Stimulated activated CD4-positive, alpha-beta T cell treated with anti-CD3 and anti-CD28 coated beads, TNF-alpha, amount 100 ng/mL, for 4 hours (primary cell): Measurements from ENCODE around the gene KIAA0232.
A peak's percentile ranks its signal among the peaks of the same experiment; 100 is the strongest.

Source experiments
- DNase-seq, 3 experiments: peaks; one replicate each; pipeline ENCODE4 v3.0.0-alpha.2; 2020; ENCODE audit warnings: low read depth in 3 of 3

Gene KIAA0232

GRCh38 chr4:6915041-6916005 lies 132.8 kb downstream of the KIAA0232 start:
- DNase-seq = no peak

- DNase-seq = no peak
Measured at GRCh38 chr4:6916069-6916586, 133.6 kb downstream of the KIAA0232 start.

GRCh38 chr4:6916587-6917460 lies 134.3 kb downstream of the KIAA0232 start:
- peak in 1 of 3 experiments; percentile 55 for DNase-seq

GRCh38 chr4:6917461-6918271 lies 135.1 kb downstream of the KIAA0232 start:
- DNase-seq = no peak

GRCh38 chr4:6918338-6918737 lies 135.8 kb downstream of the KIAA0232 start:
- no peak for DNase-seq

- no peak for DNase-seq
Measured at GRCh38 chr4:6920171-6920570, 137.6 kb downstream of the KIAA0232 start.

- no peak for DNase-seq
Measured at GRCh38 chr4:6923507-6923906, 141.0 kb downstream of the KIAA0232 start.

- no peak for DNase-seq
Measured at GRCh38 chr4:6924361-6924779, 141.8 kb downstream of the KIAA0232 start.

- no peak for DNase-seq
Measured at GRCh38 chr4:6925357-6925836, 142.9 kb downstream of the KIAA0232 start.

GRCh38 chr4:6926081-6926480 lies 143.6 kb downstream of the KIAA0232 start:
- DNase-seq = no peak

- DNase-seq = peak in 2 of 3 experiments; percentile 69 to 70
Measured at GRCh38 chr4:6926681-6927478, 144.4 kb downstream of the KIAA0232 start.

GRCh38 chr4:6928081-6928480 lies 145.6 kb downstream of the KIAA0232 start:
- no peak for DNase-seq

GRCh38 chr4:6929339-6929811 lies 146.8 kb downstream of the KIAA0232 start:
- no peak for DNase-seq

- no peak for DNase-seq
Measured at GRCh38 chr4:6929812-6930464, 147.4 kb downstream of the KIAA0232 start.

GRCh38 chr4:6932475-6932874 lies 149.9 kb downstream of the KIAA0232 start:
- no peak for DNase-seq

GRCh38 chr4:6932918-6933317 lies 150.4 kb downstream of the KIAA0232 start:
- DNase-seq = no peak
